PFSK-1 (cell line): Measurements from ENCODE around the gene SHISAL2A.

ENCODE experiments used
- FOXP2 ChIP-seq: optimal IDR thresholded peaks from 2 replicates; pipeline ENCODE3; 2011; ENCODE audit warnings: borderline replicate concordance, control low read depth, inconsistent platforms; ENCODE audit not compliant: insufficient read depth; ENCODE audit errors: extremely low read length, extremely low read depth
- POLR2AphosphoS5 ChIP-seq: IDR thresholded peaks from 2 replicates; pipeline ENCODE4 v1.6.1; 2012; ENCODE audit warnings: low read depth, mild to moderate bottlenecking, control low read depth, low read length, moderate library complexity
- REST ChIP-seq, 2 experiments: IDR thresholded peaks; 2 replicates each; pipeline versions ENCODE4 v1.6.1 to v1.8.0; 2011 to 2012; ENCODE audit warnings: low read depth in 2 of 2, low read length in 2 of 2, control low read depth in 1 of 2, inconsistent platforms in 1 of 2, mild to moderate bottlenecking in 1 of 2, moderate library complexity in 1 of 2; ENCODE audit not compliant: insufficient read depth in 1 of 2
- TAF1 ChIP-seq: IDR thresholded peaks from 2 replicates; pipeline ENCODE4 v1.6.1; 2012; ENCODE audit warnings: low read length, control low read depth, borderline replicate concordance; ENCODE audit not compliant: insufficient read depth

- TF ChIP-seq POLR2AphosphoS5 (no peak), FOXP2 (no peak), TAF1 (no peak), REST (IDR thresholded peaks at IDR 0.05; ENCODE audit: insufficient read depth in 1 of 2, low read depth in 2 of 2, low read length in 2 of 2) (no peak)
Measured at GRCh38 chr1:52680353-52680752, 47.4 kb downstream of the SHISAL2A start.
